Fibroblast of pulmonary artery (primary cell): ENCODE data around the gene MRPL52.
"Not testable (repeated sequence)": the region's sequence is repeated elsewhere in the genome, so short reads cannot be mapped to it uniquely, and the experiment has no call there.

ENCODE experiments used
- DNase-seq: peaks from one replicate; pipeline ENCODE4 v3.0.0-alpha.2; 2010; ENCODE audit warnings: low read depth
- H3K4me3 ChIP-seq: replicated peaks from 2 replicates; pipeline ENCODE4 v1.5.1; 2011; ENCODE audit warnings: low read depth, mild to moderate bottlenecking, control low read depth, low read length, moderate library complexity
- TF ChIP-seq, protein P1 (sequence below): IDR thresholded peaks from 2 replicates; pipeline ENCODE4 v1.5.1; 2011; ENCODE audit warnings: mild to moderate bottlenecking, control low read depth, low read length, inconsistent platforms; ENCODE audit errors: missing control alignments

The MRPL52 gene

DNA sequence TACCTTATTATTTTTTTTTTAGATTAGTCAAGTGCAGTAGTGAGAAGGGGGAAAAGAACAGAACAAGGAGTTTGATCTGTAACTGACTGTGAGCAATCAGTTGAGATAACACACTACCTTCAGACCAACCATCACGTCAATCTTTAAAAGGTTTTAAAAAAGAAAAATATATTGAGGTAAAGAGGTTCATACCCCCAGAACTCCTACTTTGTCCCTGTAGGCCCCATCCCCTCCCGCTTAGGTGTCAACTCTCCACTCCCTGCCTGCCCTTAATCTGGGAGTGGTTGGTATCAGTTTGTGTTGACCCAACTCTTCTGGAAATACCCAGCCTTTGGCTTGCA is 22.9 kb downstream of the MRPL52 start:
- DNase-seq: no peak
- TF ChIP-seq, protein P1, sequence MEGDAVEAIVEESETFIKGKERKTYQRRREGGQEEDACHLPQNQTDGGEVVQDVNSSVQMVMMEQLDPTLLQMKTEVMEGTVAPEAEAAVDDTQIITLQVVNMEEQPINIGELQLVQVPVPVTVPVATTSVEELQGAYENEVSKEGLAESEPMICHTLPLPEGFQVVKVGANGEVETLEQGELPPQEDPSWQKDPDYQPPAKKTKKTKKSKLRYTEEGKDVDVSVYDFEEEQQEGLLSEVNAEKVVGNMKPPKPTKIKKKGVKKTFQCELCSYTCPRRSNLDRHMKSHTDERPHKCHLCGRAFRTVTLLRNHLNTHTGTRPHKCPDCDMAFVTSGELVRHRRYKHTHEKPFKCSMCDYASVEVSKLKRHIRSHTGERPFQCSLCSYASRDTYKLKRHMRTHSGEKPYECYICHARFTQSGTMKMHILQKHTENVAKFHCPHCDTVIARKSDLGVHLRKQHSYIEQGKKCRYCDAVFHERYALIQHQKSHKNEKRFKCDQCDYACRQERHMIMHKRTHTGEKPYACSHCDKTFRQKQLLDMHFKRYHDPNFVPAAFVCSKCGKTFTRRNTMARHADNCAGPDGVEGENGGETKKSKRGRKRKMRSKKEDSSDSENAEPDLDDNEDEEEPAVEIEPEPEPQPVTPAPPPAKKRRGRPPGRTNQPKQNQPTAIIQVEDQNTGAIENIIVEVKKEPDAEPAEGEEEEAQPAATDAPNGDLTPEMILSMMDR: no peak
- no peak overlapping the region for H3K4me3 ChIP-seq

DNA sequence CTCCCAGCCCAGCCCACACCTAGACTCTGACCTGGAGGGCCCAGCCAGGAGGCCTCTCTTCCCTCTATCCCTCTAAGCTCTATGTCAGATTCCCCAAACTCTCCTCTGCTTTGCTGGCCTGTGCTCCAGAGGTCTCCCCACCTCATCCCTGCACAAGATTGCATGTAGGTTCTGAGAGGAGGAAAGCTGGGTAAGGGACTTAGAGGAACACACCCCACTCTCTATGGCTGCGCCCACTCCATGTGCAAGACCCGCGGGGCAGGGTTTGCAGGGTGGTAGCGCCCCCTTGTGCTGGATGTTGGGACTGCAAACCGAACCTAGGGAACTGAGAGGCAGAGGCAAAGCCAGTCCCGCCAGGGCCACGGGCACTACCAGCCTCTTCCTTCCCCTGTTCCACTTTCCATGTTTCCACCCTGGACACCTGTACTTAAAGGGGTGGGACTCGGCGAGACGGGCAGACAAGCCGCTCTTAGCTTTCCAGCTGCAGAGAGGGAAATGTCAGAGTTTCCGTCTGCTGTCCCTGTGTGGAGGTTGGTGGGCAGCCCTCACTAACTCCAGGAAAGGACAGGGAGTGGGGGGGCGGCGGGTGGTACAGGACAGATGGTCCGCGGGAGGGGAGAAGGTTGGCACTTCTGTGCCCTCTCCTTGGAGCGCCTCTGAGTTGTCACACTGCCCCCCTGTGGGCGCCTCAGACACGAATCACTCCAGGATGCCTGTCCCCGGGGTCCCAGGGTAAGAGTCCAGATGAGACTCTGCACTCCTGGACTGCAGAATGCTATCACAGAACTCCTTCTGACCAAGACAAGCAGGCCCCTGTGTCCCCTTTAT is 23.5 kb downstream of the MRPL52 start:
- TF ChIP-seq, protein P1: peak; percentile 85
- DNase-seq: peak; percentile 90
- H3K4me3 ChIP-seq: peak overlapping the region; percentile 55

DNA sequence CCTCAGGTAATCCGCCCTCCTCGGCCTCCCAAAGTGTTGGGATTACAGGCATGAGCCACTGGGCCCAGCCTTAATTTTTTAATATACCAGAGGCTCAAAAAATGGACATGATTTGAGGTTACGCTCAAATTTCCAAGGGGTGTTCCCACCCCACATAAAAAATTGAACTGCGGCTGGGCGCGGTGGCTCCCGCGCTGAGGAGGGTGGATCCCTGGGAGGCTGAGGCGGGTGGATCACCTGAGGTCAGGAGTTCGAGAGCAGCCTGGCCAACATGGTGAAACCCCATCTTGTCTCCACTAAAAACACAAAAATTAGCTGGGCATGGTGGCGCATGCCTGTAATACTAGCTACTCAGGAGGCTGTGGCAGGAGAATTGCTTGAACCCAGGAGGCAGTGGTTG is 24.6 kb downstream of the MRPL52 start:
- H3K4me3 ChIP-seq, DNase-seq: not testable (repeated sequence)

DNA sequence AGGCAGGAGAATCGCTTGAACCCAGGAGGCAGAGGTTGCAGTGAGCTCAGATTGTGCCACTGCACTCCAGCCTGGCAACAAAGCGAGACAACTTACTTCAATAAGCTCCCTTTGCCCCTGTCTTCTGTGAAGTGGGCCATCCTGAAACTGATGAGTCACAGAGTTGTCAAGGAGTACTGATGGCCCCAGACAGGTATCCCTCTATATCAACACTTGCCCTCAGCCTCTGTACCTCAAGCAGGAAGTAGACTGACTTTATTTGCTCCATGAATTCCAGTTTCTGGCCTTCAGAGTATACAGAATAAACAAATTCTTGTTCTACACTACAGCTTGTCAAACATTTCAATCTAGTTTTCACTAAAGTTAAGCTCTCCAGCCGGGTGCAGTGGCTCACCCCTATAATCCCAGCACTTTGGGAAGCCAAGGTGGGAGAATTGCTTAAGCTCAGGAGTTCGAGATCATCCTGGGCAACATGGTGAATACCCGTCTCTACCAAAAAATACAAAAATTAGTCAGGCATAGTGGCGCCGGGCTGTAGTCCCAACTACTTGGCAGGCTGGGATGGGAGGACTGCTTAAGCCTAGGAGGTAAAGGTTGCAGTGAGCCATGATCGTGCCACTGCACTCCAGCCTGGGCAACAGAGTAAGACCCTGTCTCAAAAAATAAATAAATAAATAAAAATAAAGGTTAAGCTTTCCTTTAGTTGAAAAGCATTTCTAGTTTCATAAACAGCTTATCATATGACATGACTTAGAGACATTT is 25.5 kb downstream of the MRPL52 start:
- TF ChIP-seq, protein P1: no peak
- DNase-seq: no peak
- no peak overlapping the region for H3K4me3 ChIP-seq

DNA sequence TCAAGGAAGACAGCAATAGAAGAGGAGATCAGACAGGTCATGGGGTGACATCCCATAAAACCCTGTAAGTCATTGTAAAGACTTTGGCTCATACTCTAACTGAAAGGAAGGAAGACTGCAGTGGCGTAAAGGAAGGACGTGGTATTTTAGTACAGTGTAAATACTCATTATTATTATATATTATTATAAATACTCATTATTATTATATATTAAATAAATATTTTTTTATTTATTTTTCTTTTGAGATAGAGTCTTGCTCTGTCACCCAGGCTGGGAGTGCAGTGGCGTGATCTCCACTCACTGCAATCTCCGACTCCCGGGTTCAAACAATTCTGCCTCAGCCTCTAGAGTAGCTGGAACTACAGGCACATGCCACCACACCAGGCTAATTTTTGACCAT is 26.7 kb downstream of the MRPL52 start:
- TF ChIP-seq, protein P1: no peak
- H3K4me3 ChIP-seq: no peak overlapping the region
- DNase-seq: no peak

DNA sequence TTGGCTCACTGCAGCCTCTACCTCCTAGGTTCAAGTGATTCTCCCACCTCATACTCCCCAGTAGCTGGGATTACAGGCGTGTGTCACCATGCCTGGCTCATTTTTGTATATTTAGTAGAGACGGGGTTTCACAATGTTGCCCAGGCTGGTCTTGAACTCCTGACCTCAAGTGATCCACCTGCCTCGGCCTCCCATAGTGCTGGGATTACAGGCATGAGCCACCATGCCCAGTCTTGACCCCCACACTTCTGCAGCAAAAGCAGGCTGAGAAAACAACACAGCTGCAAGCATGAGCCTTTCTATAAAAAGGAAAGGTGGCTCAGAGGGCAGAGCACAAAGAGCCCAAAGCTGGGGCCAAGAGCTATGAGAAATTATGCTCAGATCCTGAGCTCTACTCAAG is 30.7 kb downstream of the MRPL52 start:
- not testable (repeated sequence) for DNase-seq

DNA sequence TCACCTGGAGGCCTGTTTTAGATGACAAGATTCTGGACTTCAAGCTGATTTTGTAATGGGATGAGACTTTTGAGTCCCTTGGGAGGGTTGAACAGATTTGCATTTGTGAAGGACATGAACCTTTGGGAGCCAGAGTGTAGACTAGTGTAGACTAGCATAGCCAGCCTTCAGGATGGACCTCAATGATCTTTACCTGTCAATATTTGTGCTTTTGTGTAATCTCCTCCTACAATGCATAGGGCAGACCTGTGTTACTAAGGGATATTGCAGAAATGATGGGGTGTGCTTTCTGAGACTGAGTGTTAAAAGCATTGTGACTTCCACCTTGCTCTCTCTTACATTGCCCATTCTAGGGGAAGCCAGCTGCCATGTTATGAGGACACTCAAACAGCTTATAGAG is 32.0 kb downstream of the MRPL52 start:
- DNase-seq: no peak
- TF ChIP-seq, protein P1: no peak
- H3K4me3 ChIP-seq: no peak overlapping the region

More for the DNA sequence above, 30.7 kb downstream of the MRPL52 start:
- H3K4me3 ChIP-seq: not testable (repeated sequence)

DNA sequence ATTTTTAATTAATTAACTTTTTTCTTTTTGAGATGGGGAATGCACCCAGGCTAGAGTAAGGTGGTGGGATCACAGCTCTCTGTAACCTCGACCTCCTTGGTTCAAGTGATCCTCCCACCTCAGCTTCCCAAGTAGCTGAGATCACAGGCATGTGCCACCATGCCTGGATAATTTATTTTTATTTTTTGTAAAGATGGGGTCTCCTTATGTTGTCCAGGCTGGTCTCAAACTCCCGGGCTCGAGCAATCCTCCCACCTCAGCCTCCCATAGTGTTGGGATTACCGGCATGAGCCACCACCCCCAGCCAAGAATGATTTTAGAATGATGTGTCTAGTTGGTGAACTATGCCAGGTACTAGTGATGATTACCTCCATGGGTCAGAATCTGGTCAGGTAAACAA is 35.3 kb downstream of the MRPL52 start:
- H3K4me3 ChIP-seq: no peak overlapping the region
- TF ChIP-seq, protein P1: no peak

More for the DNA sequence above, 35.3 kb downstream of the MRPL52 start:
- DNase-seq: no peak
